Heart right ventricle (tissue), 16 donors: ENCODE measurements around the gene TMEM95. TPM values are rescaled to one million over a fixed set of nuclear protein-coding genes. Genes with fewer than 3 reads are reported as not detected.

ENCODE experiments used
- ATAC-seq, 8 donors: fragments of 200-7000 bp; cut with Tn5 transposase; one replicate each; pipeline ENCODE4 v1.9.1; 2020; ENCODE audit warnings: mild to moderate bottlenecking in 8 of 8, moderate library complexity in 8 of 8, moderate number of reproducible peaks in 1 of 8
- DNase-seq, 2 donors: peaks; one replicate each; pipeline ENCODE4 v3.0.0-alpha.2; 2020
- H3K27ac ChIP-seq, 10 donors: fragments of 200-600 bp; sonication (generic) in 2 of 10; one replicate each; pipeline versions ENCODE4 v1.5.0 to v1.8.0; 2020 to 2022; ENCODE audit warnings: mild to moderate bottlenecking in 3 of 10
- H3K27me3 ChIP-seq, 7 donors: fragments of 200-600 bp; one replicate each; pipeline ENCODE4 v1.8.0; 2021 to 2022; ENCODE audit warnings: mild to moderate bottlenecking in 2 of 7
- H3K36me3 ChIP-seq, 9 donors: fragments of 200-600 bp; sonication (generic) in 1 of 9; one replicate each; pipeline versions ENCODE4 v1.5.0 to v1.8.0; 2020 to 2022; ENCODE audit warnings: mild to moderate bottlenecking in 2 of 9
- H3K4me1 ChIP-seq, 9 donors: fragments of 200-600 bp; sonication (generic) in 1 of 9; one replicate each; pipeline versions ENCODE4 v1.5.0 to v1.8.0; 2020 to 2022; ENCODE audit warnings: mild to moderate bottlenecking in 4 of 9
- H3K4me3 ChIP-seq, 10 donors: fragments of 200-600 bp; sonication (generic) in 2 of 10; one replicate each; pipeline versions ENCODE4 v1.5.0 to v1.8.0; 2020 to 2022; ENCODE audit warnings: mild to moderate bottlenecking in 7 of 10, moderate library complexity in 2 of 10
- H3K9me3 ChIP-seq, 11 donors: fragments of 200-600 bp in 10 of 11; sonication (generic) in 2 of 11; one replicate each; pipeline versions ENCODE4 v1.5.0 to v1.8.0; 2013 to 2022; ENCODE audit warnings: mild to moderate bottlenecking in 2 of 11, control low read depth in 1 of 11, moderate library complexity in 1 of 11
- WGBS, 2 donors: extraction: QIAGEN DNeasy Blood & Tissue Kit; methylation state at CpG; one replicate each; pipeline ENCODE4 v1.1.7; 2013; ENCODE audit warnings: inconsistent platforms in 1 of 2; 5-methylcytosine and 5-hydroxymethylcytosine counted together
- intact Hi-C, 10 donors: fragments of 100-400 bp; cut with DNase I; formaldehyde crosslinking; loops; one replicate each; pipeline versions ENCODE4 v1.11.1 to v1.14.2; 2022
- polyA plus RNA-seq, 2 donors: library from polyadenylated mRNA; stranded (reverse); fragments of 200-250 nt; gene quantifications; one replicate each; pipeline ENCODE4 v1.2.3, GENCODE V29; 2013
- total RNA-seq, 10 donors: library from RNA; stranded (reverse); fragmentation: NEBNext Ultra II Directional in 3 of 10; extraction: Animal tissue kit (Norgen Biotek cat#: 25700) in 3 of 10; gene quantifications; one replicate each; pipeline versions ENCODE4 v1.2.1 to v1.2.4, GENCODE V29; 2021 to 2023
- TF ChIP-seq, protein P1 (sequence below), 9 donors: fragments of 200-600 bp; sonication (generic) in 2 of 9; IDR thresholded peaks; one replicate each; pipeline versions ENCODE4 v1.5.0 to v1.8.0; 2021 to 2022; ENCODE audit warnings: antibody characterized with exemption in 9 of 9, mild to moderate bottlenecking in 5 of 9, moderate library complexity in 1 of 9
- donor health status: Arrhythmogenic right ventricular cardiomyopathy.
- donor health status: ischemic (EF 13 %, LVEDD 7.1; RV severe dilation, severe dysfunction).
- donor health status: healthy with polysubstance abuse.
- donor health status: DM: no; HTN: yes; CAD: no.
- donor health status: DM: no; HTN: no; CAD: no.
- donor health status: ischemic (EF 25% LVEDD 6.9; RV normal size, moderate dysfunction).
- donor health status: ischemic (EF 25% LVEDD 5.7; RV mildly dilated, moderate dysfunction).
- donor health status: healthy.
- donor health status: DM: yes; HTN: yes; CAD: no.
- donor health status: Ischemic cardiomyopathy.
- donor health status: ischemic (EF 35%, LVEDD 5.7; RV mildly dilated, moderate dysfunction).
- donor health status: nonischemic (EF 11% LVEDD 7.7; RV severe dilation, severe dysfunction).
- donor health status: DM: yes; HTN: yes; CAD: no.
- donor health status: PGD.
- donor health status: ischemic (EF 29% LVEDD 5.4; RV normal size, mild dysfunction).
- donor health status: nonischemic (EF 23%, LVEDD 6.1; RV moderate dilation, normal function).

TMEM95 gene
- total and polyA plus RNA-seq, 12 donors: 0.39 TPM; not detected in 11

DNA sequence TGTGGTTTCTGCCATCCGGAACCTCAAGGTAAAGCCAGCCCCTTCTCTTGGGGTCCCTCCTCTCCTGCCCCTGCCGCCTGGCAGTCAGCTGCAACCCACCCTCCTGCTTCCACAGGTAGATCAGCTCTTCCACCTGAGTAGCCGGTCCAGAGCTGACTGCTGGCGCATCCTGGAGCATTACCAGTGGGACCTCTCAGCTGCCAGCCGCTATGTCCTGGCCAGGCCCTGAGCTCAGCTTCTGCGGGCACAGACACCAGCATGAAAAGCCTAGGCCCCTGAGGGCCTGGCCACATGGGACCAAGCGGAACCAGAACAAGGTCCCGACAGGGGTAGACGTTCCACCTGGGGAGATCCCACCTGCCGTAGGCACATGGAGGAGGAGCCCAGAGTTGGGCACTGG is 33.9 kb downstream of the TMEM95 start:
- intact Hi-C loops: no loop called here

DNA sequence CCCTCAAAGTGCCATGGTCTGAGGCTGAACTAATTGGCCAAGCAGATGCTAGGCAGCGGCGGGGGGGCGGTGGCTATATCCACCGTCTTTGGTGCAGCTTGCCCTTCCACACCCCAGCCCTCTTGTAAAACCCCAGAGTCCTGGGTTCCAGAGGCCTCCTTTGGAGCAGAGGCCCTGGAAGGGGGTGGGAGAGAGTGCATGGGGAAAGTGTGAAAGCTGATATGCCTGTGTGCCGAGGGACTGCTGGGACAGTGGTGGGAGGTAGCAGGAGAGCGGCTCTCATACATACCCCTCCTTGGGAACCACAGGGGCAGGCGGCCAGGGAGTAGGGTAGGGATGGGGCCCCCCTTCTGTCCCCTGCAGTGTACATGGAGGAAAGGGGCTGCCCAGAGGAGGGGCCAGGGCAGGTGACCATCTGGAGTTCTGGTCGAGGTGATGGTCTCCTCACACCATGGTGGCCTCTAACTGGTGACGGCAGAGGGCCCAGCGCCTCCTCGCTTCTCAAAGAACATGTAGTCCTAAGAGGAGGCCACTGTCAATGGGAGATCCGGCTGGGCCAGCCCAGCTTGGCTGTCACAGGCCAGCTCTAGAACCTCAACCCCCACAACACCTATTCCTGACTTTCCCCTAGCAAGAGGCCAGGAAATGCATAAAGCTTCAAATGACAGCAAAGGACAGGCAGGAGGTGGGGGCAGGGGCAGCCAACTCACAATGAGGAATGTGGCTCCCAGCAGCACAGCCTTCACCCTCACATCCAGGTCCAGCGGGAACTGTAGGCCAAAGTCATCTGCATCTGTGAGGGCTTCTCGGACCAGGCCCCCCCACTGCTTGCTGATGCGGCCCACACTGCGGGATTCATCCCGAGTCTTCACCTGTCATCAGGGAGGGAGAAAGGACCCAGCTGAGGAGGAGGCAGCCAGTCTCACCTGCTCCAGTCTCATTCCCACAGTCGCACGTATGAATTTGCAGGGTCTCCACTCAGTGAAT is 35.3 kb downstream of the TMEM95 start:
- ATAC-seq (no peak), DNase-seq (no peak)
- Histone ChIP-seq H3K27me3 (no peaks in the 10 kb centered on the region), H3K4me1 (peaks cover 0 to 30% (median 18%) of the 10 kb centered on the region in 9 donors), H3K36me3 (peaks cover 0 to 60% (median 10%) of the 10 kb centered on the region in 9 donors), H3K9me3 (no peaks in the 10 kb centered on the region), H3K27ac (no peak overlapping the region), H3K4me3 (no peak overlapping the region)
- intact Hi-C loops: loop anchor here in 4 of 10 donors (5.0 kb wide), 2 partner anchors 33 to 38 kb away; partner anchors contain the start of genes KCTD11 (in 2 of the 4) and TMEM95 (in 2 of the 4)
- TF ChIP-seq, protein P1, sequence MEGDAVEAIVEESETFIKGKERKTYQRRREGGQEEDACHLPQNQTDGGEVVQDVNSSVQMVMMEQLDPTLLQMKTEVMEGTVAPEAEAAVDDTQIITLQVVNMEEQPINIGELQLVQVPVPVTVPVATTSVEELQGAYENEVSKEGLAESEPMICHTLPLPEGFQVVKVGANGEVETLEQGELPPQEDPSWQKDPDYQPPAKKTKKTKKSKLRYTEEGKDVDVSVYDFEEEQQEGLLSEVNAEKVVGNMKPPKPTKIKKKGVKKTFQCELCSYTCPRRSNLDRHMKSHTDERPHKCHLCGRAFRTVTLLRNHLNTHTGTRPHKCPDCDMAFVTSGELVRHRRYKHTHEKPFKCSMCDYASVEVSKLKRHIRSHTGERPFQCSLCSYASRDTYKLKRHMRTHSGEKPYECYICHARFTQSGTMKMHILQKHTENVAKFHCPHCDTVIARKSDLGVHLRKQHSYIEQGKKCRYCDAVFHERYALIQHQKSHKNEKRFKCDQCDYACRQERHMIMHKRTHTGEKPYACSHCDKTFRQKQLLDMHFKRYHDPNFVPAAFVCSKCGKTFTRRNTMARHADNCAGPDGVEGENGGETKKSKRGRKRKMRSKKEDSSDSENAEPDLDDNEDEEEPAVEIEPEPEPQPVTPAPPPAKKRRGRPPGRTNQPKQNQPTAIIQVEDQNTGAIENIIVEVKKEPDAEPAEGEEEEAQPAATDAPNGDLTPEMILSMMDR (IDR thresholded peaks at IDR 0.05): no peak
- 86 to 87% methylated on average over 19 of the region's 19 CpGs for WGBS, 2 donors

More for the DNA sequence above, 33.9 kb downstream of the TMEM95 start:
- H3K4me1 ChIP-seq: peaks cover 1 to 31% (median 17%) of the 10 kb centered on the region in 9 donors
- no peaks in the 10 kb centered on the region for H3K9me3 ChIP-seq
- WGBS, 2 donors: 95% methylated on average over 9 to 10 of the region's 10 CpGs
- TF ChIP-seq, protein P1 (IDR thresholded peaks at IDR 0.05): no peak
- no peak overlapping the region for H3K4me3 ChIP-seq
- H3K36me3 ChIP-seq: peaks cover 0 to 60% (median 10%) of the 10 kb centered on the region in 9 donors
- no peak overlapping the region for H3K27ac ChIP-seq
- DNase-seq (no peak), ATAC-seq (no peak)
- H3K27me3 ChIP-seq: peaks cover 0 to 9% (median 0%) of the 10 kb centered on the region in 7 donors

DNA sequence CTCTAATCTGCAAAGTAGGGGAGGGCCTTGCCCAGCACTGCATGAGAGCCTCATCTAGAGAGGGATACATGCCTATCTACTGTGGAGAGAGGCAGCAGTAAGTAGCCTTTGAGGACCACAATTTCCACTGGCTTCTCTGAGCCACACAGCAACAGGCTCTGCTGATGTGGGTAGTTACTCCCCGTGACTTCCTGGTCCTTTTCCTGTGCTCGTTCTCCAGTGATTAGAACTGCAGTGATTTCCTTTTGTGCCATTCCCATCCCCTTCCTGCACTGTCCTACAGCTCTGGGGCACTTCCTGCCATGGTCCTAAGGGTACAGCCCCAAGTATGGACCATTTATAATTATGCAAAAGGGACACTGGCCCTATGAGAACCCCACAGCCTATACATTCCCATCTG is 36.4 kb downstream of the TMEM95 start:
- Histone ChIP-seq H3K36me3 (peaks cover 0 to 60% (median 10%) of the 10 kb centered on the region in 9 donors), H3K4me3 (no peak overlapping the region), H3K27ac (peak overlapping the region in 5 of 10 donors; percentile 7 to 44 (median 23)), H3K4me1 (peaks cover 0 to 34% (median 22%) of the 10 kb centered on the region in 9 donors), H3K9me3 (no peaks in the 10 kb centered on the region), H3K27me3 (no peaks in the 10 kb centered on the region)
- ATAC-seq: no peak
- DNase-seq: no peak
- TF ChIP-seq, protein P1 (IDR thresholded peaks at IDR 0.05): no peak
- WGBS, 2 donors: 50 to 75% methylated on average over 2 of the region's 2 CpGs
- intact Hi-C loops: loop anchor here in 4 of 10 donors (5.0 kb wide), 2 partner anchors 34 to 39 kb away; partner anchors contain the start of genes KCTD11 (in 2 of the 4) and TMEM95 (in 2 of the 4)
